Liver (tissue), 3 donors: ENCODE data around the gene MED31.

Experiments used
- RXRA ChIP-seq, 2 donors: IDR thresholded peaks; 2 replicates each; pipeline ENCODE4 v1.6.1; 2017 to 2018; ENCODE audit warnings: antibody characterized with exemption in 2 of 2, mild to moderate bottlenecking in 1 of 2
- YY1 ChIP-seq: IDR thresholded peaks from 2 replicates; pipeline ENCODE4 v1.6.1; 2016; ENCODE audit warnings: antibody characterized with exemption, mild to moderate bottlenecking
- TF ChIP-seq, protein P1 (sequence below): fragments of 150-350 bp; IDR thresholded peaks from 2 replicates; pipeline ENCODE4 v1.5.1; 2017; ENCODE audit warnings: improper control_type of control experiment, low read depth, low read length; ENCODE audit not compliant: missing input control
- donor health status: healthy.
- donor health status: healthy.

DNA sequence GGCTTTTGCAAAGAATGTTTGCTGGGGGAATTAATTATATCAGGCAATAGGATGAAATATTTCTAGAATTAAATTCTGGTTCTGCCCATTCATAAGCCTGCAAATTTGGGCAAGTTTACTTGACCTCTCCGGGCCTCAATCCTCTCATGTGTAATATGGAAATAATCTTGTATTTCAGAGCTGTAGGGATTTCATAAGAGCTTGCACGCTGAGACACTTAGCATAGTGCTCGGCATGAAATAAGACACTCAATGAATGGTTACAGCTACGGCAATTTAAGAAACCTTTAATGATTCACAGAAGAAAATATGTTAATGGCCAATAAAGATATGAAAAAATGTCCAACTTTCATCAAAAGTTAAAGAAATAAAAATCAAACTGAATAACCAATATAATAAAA is 54.5 kb downstream of the MED31 start:
- TF ChIP-seq, protein P1, sequence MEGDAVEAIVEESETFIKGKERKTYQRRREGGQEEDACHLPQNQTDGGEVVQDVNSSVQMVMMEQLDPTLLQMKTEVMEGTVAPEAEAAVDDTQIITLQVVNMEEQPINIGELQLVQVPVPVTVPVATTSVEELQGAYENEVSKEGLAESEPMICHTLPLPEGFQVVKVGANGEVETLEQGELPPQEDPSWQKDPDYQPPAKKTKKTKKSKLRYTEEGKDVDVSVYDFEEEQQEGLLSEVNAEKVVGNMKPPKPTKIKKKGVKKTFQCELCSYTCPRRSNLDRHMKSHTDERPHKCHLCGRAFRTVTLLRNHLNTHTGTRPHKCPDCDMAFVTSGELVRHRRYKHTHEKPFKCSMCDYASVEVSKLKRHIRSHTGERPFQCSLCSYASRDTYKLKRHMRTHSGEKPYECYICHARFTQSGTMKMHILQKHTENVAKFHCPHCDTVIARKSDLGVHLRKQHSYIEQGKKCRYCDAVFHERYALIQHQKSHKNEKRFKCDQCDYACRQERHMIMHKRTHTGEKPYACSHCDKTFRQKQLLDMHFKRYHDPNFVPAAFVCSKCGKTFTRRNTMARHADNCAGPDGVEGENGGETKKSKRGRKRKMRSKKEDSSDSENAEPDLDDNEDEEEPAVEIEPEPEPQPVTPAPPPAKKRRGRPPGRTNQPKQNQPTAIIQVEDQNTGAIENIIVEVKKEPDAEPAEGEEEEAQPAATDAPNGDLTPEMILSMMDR: no peak
- TF ChIP-seq YY1 (no peak), RXRA (IDR thresholded peaks at IDR 0.05) (no peak)
